ENCODE data around the gene RLIM.
A peak's percentile ranks its signal among the peaks of the same experiment; 100 is the strongest.
"Not testable (repeated sequence)": the region's sequence is repeated elsewhere in the genome, so short reads cannot be mapped to it uniquely, and the experiment has no call there.

The RLIM gene, protein sequence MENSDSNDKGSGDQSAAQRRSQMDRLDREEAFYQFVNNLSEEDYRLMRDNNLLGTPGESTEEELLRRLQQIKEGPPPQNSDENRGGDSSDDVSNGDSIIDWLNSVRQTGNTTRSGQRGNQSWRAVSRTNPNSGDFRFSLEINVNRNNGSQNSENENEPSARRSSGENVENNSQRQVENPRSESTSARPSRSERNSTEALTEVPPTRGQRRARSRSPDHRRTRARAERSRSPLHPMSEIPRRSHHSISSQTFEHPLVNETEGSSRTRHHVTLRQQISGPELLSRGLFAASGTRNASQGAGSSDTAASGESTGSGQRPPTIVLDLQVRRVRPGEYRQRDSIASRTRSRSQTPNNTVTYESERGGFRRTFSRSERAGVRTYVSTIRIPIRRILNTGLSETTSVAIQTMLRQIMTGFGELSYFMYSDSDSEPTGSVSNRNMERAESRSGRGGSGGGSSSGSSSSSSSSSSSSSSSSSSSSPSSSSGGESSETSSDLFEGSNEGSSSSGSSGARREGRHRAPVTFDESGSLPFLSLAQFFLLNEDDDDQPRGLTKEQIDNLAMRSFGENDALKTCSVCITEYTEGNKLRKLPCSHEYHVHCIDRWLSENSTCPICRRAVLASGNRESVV

DNA sequence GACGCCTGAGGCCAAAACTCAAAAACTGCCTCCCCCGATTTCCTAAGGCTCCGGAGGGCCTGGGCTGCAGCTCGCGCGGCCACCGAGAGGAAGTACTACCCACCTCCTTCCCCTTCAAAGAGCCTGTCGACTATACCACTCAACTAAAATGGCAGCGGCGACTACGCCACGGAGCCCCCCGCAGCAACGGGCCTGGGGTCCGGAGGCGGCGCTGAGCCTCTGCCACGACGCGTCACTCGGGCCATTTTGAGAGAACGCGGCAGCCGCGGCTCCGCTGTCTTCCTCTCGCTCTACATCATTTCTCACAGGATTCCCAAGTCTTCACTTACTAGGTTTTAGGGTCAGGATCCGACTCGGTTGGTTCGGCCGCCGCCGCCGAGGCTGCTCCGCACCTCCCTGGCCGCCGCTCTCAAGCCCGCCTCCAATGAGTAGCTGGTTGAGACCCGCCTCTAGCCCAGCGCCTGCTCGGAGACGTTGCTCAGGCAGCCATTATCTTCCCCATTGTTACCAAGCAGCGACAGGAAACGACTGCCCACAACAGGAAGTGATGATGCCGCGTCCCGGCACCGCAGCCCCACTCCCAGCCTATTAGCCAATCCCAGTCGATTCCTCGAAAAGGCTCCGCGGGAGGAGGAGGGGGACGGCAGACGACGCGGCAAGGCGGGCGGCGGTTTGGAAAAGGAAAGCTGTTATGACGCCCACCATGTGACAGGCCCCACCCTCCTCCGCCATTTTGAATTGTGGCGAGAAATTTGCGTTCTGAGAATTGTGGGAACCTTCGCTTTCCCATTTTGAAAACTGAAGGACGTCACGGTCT is at the start of gene RLIM:
RLIM (minus strand) TSS at position 532 of the 817 bp plus-strand sequence. CDS start 18,647 bp downstream, outside the sequence.
- peak; percentile 97 for DNase-seq (ENCODE audit: low spot score)

DNA sequence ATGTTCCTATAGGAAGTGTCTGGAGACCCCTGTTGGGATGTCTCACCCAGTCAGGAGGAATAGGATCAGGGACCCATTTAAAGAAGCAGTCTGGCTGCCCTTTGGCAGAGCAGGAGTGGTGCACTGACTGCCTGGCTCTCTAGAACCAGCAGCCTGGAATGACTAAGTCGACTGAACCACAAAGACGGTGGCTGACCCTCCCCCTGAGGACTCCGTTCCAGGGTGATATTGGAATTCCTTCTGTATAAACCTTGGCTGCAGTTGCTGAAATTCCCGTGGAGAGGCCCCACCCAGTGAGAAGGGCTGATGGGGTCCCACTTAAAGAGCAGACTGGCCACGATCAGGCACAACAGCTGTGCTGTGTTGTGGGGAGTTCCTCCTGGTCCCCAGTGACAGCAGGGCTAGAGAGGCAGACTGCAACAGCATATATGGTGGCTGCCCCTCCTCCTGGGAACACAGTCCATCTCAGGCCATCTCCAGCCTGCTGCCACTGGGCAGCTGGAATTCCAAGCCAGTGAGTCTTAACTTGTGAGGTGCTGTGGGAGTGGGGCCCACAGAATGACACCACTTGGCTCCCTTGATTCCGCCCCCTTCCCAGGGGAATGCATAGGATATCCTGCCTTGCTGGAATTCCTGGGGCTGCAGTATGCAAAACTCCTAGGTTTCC is 41.8 kb upstream of the RLIM start:
- no peak for DNase-seq (ENCODE audit: low spot score)

DNA sequence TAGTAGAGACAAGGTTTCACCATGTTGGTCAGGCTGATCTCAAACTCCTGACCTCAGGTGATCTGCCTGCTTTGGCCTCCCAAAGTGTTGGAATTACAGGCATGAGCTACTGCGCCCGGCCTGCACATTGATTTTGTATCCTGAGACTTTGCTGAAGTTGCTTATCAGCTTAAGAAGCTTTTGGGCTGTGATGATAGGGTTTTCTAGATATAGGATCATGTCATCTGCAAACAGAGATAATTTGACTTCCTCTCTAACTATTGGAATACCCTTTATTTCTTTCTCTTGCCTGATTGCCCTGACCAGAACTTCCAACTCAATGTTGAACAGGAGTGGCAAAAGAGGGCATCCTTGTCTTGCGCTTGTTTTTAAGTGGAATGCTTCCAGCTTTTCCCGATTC is 40.5 kb upstream of the RLIM start:
- DNase-seq (ENCODE audit: low spot score): not testable (repeated sequence)

DNA sequence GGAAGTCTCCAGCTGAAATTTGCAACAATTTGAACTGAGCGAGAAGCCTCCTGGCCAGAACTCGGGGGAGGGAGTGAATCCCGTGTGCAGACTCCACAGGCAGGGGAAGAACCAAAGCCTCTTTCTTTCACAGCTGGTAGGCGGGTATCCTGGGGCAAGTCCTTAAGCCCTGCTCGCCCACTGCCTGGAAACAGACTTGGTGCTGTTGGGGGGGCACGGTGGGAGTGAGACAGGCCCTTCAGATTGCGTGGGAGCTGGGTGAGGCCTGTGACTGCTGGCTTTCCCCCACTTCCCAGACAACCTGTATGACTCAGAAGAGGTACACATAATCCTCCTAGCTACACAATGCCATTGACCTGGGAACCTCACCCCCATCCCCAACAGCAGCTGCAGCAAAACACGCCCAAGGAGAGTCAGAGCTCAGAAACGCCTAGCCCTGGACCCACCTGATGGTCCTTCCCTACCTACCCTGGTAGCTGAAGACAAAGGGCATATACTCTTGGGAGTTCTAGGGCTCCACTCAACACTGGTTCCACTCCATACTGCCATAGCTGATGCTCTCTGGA is 22.4 kb upstream of the RLIM start:
- no peak for DNase-seq (ENCODE audit: low spot score)

DNA sequence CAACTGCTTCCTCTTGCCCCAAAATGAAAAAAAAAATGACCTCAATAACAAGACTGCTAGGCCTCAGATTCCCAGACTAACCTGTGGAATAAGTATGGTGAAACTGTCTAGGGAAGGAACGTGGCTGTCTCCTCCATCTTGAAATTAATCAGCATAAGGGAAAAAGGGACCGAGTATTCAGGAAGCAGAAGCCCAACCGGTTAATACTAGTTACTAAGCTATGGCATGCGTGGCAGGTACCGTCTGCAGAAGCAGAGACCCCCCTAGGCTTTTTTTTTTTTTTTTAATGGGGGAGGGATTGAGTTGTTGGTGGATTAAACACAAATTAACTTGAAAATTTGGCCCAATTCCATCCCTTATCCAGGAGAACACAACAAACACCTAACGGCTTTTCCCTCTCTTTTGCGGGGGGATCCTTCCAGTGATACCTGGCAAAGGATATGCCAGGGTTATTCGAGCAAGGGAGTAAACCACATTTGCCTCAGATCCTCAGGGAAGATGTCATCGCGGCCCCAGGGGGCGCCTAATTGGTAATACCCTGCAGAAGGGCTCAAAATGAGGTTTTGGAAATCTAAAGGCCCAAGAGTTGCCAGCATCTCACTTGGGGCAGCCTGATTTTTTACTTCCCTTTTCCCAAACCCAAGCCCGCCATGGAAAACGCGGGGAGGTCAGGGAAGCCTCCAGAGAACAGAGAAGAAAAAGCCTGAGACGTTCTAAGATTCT is 893 bp downstream of the RLIM start:
- peak; percentile 1 for DNase-seq (ENCODE audit: low spot score)

DNA sequence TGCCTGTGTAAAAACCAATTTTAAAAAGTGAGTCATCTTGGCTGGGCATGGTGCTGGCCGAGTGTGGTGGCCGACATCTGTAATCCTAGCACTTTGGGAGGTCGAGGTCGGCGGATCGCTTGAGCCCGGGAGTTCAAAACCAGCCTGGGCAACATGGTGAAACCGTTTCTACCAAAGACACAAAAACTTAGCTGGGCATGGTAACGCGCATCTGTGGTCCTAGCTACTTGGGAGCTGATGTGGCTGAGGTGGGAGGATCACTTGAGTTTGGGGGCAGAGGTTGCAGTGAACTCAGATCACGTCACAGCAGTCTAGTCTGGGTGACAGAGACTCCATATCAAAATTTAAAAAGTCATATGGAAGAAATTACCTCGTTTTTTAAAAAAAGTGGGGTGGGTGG is 7.6 kb downstream of the RLIM start:
- DNase-seq (ENCODE audit: low spot score): no peak

DNA sequence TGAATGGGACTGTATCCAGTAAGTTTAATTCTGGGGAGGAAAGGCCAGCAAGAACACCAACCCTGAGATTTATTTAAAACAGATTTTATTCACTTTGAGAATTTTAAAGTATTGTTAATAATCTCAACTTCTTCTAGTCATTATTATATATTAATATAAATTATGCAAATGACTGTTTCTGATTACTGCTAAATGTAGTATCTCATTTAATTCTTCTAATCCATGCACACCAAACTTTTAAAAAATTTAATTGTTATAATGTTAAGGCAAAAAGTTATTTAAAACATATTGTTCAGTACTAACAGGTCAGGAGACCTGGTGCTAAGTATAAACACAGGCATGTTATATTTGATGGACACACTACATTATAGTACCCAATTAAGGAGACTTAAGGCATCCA is 8.1 kb downstream of the RLIM start:
- no peak for DNase-seq (ENCODE audit: low spot score)

DNA sequence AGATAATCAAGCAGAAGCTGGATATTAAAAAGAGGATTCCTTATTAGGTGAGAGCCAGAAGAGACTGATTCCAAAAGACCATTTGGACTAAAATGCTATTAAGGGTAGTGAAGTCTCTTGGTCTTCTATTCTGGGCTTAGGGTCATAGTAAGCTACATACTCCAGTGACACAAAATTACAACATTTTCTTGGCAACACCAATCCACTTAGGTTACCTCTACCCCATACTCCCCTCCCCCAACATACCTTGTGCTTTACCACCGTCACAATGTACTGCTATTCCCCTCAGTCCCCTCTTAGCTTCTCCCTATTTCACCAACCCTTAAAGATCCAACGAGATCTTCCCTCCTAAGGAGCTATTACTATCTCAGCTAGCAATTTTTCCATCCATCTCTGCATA is 11.4 kb downstream of the RLIM start:
- DNase-seq (ENCODE audit: low spot score): no peak

DNA sequence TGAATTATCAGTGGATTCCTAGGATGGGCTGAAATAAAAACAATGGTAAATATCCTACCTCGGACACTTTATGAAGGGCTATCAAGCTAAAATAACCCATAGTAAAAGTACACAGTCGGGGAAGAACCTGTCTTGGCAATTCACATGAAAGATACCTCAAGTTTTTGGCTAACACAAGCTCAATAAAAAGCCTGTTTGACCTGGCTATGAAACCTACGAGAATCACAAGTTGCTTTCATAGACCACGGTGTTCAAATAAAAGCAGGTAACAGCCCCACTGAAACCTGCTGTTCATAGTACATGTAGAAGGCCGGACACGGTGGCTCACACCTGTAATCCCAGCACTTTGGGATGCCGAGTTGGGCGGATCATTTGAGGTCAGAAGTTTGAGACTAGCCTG is 12.3 kb downstream of the RLIM start:
- DNase-seq (ENCODE audit: low spot score): no peak

DNA sequence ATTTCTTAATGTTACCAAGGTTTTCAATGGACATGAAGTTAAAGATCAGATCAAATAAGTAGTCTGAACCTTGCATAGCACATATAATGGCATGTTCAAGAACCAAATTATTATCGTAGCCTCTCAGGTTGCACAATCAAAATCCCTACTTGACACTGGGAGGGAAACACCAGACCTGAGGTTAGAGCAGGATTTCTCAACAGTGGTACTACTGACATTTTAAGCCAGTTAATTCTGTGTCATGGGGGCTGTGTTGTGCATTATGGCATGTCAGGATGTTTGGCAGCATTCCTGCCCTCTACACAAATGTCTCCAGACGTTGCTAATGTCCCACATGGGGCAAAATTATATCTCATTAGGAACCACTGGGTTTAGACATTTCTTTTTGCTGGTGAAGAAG is 20.8 kb downstream of the RLIM start:
- DNase-seq (ENCODE audit: low spot score): no peak

DNA sequence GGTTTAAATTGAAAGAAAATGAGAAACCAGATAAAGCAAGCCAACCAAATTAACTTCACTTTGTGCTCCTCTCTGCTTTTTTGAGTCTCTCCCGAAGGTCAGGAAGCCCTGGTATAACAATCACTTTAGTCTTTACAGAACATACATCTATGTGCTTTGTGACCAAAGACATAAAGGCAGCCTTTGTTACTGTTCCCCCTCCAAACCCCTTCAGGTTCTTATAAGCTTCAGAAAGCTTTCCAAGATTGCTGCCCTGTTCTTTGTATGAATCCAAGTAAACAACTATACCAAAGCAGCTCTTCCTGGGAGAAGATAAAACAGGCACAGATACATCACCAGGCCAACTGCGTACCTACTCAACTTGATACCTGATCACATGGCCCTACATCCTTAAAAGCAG is 28.7 kb downstream of the RLIM start:
- DNase-seq (ENCODE audit: low spot score): no peak

DNA sequence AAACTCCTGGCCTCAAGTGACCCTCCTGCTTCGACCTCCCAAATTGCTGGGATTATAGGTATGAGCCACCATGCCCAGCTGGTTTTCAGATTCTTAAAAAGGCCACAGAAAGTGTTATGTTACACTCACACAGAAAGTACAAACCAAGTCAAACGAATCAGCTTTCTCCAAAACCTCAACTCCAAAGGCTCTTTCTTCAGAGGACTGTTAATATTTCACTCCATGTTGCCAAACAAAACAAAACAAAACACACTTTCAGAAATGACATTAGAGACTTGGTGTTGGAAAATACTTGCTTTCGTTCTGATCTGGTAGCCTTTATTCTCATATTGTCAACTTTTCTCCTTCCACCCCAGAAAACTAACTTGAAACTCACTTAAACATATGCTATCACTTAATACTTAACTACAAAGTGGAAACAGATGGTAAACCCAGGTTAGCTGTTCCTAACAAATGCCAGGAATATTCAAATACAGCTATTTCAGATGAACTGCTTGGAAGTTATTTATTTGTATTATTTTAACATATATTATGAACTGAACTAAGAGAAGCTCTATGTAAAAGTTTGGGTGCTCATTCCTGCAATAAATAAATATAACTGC is 34.7 kb downstream of the RLIM start:
- DNase-seq (ENCODE audit: low spot score): no peak

DNA sequence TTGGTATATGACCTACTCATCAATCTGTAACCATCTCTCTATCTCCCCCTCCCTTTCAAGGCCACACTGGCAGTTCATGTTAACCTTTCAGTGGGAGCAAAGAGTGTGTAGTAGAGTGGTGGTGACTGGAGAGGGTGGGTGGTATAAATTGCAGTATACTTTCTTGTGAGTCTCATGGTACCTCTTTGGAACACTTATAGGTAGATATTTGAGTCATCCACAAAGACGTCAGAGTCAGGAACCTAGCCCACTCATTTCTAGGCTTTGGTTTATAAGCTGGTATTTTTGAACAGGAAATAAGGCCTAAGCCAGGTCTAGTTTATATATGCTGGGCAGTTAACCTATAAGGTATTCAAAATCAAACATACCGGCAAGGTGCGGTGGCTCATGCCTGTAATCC is 36.3 kb downstream of the RLIM start:
- DNase-seq (ENCODE audit: low spot score): no peak

DNA sequence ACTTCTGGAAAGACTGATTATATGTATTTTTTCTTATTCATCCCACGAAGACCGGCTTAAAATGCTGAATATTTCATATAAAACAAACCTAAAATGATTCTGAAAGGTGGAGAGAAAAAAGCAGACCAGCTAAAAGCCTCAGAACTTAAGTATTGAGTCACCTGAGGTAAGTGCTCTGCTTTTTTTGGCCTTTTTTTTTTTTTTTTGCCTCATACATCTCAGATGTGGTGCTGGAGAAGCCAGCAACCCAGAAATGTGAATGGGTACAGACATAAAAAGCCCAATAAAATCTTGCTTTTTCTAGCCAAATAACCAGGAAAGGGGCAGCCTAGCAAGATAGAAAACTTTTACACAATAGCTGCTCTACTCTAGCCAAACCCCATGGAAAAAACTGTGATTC is 57.0 kb downstream of the RLIM start:
- DNase-seq (ENCODE audit: low spot score): no peak

DNA sequence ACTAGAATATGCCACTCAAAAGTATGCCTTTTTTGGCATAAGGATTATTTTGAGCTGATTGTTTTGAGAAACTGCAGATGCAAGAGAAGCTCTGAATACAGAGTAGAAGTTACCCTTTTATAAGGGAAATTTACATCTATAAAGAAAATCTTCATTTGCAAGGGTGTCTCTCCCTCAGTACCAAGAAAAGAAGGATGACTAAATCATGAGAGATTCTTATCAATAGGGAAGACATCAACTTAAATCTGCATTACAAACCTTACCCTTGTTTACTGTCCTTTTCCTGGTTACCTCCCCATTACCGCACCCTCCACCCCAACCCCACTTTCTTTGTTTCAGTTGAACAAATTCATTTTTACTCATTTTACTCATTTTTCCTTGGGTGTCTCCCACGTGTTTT is 62.5 kb downstream of the RLIM start:
- DNase-seq (ENCODE audit: low spot score): no peak

DNA sequence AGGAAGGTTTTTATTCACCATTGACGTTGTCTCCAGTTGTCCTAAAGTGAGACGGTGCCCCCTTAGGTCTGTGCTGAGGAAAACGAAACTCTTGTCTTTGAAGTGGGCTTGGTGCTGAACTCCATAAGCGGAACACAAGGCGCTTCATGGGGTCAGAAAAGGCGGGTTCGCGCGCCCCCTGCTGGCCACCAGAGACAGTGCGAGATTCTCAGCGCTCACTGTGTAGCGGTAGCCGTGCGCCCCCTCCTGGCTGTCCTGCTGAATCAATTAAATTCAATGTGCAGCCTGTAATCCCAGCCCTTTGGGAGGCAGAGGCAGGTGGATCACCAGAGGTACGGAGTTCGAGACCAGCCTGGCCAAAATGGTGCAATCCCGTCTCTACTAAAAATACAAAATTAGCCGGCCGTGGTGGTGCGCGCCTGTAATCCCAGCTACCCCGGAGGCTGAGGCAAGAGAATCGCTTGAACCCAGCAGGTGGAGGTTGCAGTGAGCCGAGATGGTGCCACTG is 64.1 kb downstream of the RLIM start:
- DNase-seq (ENCODE audit: low spot score): peak; percentile 83

DNA sequence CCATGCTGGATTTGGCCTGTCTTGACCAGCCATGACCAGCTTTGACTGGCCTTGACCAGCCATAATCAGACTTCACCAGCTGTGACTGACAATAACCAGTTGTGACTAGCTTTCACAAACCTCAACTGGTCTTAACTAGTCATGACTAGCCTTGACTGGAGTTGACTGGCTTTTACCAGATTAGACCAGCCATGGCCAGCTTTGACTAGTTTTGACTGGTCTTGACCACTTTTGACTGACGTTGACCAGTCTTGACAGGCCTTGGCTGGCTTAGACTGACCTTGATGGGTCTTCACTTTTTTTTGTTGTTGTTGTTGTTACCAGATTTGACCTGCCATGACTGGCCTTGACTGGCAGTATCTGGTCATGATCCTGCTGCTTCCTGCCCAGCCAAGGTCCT is 67.4 kb downstream of the RLIM start:
- no peak for DNase-seq (ENCODE audit: low spot score)

DNA sequence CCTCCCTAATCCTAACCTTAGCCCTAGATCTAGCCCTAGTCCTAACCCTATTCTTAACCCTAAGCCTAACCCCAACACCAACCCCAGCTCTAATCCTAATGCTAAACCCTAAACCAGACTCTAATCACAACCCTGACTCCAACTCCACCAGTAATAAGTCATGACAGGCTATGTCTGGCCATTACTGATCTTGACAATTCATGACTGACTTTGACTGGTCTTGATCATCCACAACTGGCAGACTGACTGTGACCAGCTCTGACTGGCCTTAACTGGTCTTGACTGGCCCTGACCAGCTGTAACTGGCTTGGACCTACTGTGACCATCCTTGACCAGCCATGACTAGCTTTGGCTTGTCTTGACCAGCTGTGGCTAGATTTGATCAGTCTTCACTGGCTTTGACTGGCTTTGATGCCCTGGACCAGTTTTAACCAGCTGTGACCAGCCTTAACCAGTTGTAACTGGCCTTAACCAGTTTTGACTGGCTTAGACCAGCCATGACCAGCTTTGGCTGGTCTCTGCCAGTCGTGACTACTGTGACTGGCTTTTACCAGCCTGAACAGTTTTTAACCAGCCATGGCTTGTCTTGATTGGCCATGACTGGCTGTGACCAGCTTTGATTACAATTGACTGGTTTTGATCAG is 68.4 kb downstream of the RLIM start:
- DNase-seq (ENCODE audit: low spot score): no peak

DNA sequence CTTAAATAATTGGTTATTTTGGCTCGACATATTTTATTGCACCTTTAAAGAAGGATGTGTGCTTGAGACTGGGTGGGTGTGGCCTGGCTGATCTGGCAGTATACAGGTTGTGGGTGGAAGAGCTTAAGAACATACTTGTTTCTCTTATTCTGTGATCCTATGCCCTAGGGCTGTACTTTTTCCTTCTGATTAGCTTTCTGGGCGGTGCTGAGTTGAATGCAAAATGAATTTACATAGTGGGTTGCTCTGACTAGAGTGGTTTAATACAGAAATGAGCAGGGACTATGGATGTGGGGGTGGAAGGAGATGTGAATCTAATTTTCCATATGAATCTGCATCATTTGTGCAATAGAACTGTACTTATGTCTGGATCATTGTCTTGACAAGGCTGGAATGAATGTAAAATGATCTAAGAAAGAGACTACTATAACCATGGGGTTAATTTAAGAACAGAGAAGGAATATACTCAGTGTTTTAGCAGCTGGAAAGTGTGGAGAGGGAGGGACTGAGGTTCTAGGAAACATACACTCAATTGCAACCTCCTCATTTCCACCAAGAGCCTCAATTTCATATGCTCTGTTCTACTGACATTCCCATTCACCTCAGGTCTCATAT is 73.7 kb downstream of the RLIM start:
- DNase-seq (ENCODE audit: low spot score): no peak

Data from Ammon's horn (tissue), 1 donor.